CD4-positive, alpha-beta T cell treated with Interleukin-4 for 1 hour (primary cell): ENCODE data around the gene ADK.
"Not testable (repeated sequence)": the region's sequence is repeated elsewhere in the genome, so short reads cannot be mapped to it uniquely, and the experiment has no call there.

Experiments
- DNase-seq, 2 donors: peaks; one replicate each; pipeline ENCODE4 v3.0.0-alpha.2; 2020 to 2022

Gene ADK

DNA sequence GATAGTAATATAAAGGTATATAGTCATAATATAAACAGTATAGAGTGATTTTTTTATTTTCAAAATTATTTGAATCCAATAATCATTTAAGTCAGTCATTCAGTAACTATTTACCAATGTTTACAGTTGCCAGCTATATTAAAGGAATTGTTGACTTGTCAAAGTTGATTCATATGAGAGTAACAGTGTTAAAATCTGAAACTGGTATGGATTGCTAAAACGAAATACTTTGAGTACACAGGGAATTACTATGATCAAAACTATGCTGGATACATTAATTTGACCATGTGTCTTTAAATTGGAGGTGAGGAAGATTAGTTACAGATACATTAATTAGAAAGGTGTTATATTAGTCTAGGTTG, 282.6 kb downstream of the ADK start:
- DNase-seq, result no peak

- DNase-seq, result no peak
Observed at GRCh38 chr10:74433993-74434392, 283.0 kb downstream of the ADK start.

- no peak for DNase-seq
Observed at GRCh38 chr10:74434547-74434946, 283.5 kb downstream of the ADK start.

GRCh38 chr10:74436523-74437170, 285.6 kb downstream of the ADK start:
- DNase-seq, result no peak

- DNase-seq, result no peak
Observed at GRCh38 chr10:74437822-74438221, 286.8 kb downstream of the ADK start.

- DNase-seq, result no peak
Observed at GRCh38 chr10:74439213-74439612, 288.2 kb downstream of the ADK start.

DNA sequence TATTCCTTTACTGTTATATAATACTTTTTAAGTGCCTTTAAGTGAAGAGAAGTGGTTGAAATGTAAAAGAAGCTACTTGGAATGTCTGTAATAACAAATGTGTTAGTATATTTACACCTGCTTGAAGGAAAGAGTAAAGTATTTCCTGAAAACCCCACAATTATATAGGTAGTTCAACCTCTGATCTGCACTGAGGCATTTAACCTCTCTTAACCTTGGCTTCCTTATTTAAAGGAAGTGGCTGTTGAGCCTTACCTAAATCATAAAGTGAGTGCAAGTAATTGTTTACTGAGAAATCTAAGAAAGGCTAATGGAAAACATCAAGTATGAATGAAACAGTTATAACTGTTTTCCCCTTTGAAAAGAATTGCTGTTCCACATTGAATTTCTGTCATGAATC, 294.5 kb downstream of the ADK start:
- peak in 1 of 2 donors; percentile 15 for DNase-seq

DNA sequence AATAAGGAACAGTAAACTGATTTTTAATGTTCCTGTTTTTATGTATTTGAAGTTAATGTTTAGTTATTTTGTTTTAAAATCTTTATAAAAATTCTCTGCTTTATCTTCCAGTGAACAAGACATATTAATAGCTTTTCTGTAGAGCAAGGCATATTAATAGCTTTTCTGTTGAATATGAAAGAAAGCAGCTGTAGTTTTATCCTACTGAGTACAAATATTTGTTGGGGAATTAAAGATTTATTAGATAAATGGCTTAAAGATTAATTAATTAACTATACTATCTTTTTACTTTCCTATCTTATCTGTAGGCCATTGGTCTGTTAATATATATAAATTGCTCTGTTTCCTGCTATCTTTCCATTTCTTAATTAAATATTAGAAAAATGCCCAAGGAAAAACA, 299.6 kb downstream of the ADK start:
- DNase-seq, result no peak

GRCh38 chr10:74451127-74451829, 300.3 kb downstream of the ADK start:
- no peak for DNase-seq

DNA sequence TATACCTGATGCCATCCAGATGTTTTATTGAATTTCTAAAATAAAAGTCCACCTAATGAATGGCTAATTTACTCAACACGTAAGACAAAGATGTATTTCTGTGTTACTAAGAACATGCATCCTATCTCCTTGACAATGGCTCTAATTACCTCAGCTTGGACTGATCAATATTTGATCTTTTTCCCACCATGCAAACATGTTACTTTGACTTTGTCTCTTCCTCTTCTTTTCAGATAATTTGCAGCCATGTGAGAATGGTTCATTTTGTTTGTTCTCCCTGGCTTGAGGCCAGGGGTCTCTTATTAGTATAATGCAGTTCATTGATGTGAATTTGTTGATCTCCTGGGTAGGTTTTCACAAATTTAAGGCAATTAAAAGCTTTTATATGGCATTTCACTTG, 302.1 kb downstream of the ADK start:
- no peak for DNase-seq

DNA sequence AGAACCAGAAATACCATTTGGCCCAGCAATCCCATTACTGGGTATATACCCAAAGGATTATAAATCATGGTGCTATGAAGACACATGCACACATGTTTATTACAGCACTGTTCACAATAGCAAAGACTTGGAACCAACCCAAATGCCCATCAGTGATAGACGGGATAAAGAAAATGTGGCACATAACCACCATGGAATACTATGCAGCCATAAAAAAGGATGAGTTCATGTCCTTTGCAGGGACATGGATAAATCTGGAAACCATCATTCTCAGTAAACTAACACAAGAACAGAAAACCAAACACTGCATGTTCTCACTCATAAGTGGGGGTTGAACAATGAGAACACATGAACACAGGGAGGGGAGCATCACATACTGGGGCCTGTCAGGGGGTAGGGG, 306.5 kb downstream of the ADK start:
- DNase-seq, result not testable (repeated sequence)

DNA sequence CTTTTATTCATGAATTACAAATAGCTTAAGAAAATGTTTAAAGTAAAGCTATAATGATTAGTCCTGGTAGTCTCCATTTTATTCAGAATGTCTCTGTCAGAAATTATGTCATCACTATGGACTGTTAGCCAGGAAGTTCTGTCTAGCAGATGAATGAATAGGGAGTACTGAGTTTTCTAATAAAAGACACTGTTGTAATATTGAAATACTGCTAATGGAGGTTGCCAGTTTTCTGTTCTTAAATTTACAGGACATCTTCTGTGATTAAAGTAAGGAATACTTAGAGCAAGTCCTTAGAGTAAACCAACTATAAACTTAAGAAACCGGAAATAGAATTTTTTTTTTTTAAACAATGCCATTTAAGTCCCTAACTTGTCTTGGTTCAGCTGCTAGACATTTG, 309.8 kb downstream of the ADK start:
- DNase-seq, result no peak

DNA sequence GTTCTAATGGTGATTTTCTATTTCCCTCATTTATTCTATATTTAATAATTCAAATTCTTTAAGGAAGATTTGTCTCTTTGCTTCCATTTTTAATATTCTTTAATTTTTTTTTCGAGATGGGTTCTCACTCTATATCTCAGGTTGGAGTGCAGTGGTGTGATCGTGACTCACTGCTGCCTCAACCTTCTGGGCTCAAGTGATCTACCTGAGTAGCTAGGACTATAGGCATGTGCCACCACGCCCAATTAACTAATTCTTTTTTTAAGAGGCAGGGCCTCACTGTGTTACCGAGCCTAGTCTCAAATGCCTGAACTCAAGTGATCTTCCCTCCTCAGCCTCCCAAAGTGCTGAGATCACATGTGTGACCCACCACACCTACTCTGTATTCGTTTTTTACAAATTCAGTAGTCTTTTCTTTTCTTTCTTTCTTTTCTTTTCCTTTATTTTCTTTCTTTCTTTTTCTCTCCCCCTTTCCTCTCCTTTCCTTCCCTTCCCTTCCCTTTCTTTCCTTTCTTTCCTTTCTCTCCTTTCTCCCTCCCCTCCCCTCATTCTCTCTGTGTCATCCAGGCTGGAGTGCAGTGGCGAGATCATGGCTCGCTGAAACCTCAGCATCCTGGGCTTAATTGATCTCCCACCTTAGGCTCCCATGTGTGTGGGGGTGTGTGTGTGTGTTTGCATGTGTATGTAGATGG, 323.1 kb downstream of the ADK start:
- no peak for DNase-seq

DNA sequence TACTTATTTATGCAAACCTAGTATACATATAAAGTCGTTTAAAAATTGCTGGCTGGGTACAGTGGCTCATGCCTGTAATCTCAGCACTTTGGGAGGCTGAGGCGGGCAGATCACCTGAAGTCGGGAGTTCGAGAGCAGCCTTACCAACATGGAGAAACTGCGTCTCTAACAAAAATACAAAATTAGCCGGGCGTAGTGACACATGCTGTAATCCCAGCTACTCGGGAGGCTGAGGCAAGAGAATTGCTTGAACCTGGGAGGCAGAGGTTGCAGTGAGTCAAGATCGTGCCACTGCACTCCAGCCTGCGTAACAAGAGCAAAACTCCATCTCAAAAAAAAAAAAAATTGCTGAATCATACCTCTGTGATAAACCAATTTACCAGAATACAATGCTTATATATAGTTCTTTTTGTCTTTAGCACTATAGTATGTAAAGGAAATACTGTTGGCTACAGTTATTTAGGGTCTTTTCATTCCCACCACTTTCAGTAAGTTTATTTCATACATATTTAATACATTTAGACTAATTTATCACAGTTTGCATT, 325.2 kb downstream of the ADK start:
- not testable (repeated sequence) for DNase-seq

DNA sequence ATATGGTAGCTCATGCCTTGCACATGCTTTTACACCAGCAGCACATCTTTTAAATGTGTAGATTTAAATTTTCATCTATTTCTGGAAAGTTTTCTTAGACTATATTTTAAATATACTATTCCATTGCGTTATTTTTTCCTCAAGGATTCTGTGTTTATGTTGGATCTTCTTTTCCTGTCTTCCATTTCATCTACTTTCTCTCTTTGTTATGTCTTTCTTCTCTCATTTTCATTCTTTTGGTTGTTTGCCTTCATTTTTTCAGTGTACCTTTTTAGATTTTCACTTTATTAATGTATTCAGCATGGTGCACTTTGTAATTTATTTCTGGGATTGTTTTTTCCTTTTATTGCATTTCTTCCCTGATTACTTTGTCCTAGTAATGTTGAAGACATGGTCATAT, 329.8 kb downstream of the ADK start:
- DNase-seq, result no peak

DNA sequence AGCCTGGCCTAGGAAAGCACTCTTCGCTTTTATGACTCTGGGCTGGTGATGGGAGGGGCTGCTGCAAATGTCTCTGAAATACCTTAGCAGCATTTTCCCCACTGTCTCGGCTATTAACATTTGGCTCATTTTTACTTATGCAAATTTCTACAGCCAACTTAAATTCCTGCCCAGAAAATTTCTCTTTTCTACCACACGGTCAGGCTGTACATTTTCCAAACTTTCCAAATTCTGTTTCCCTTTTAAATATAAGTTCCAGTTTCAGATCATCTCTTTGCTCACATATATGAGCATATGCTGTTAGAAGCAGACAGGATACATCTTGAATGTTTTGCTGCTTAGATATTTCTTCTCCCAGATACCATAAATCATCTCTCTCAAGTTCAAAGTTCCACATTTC, 332.3 kb downstream of the ADK start:
- DNase-seq, result no peak

GRCh38 chr10:74485283-74485682, 334.3 kb downstream of the ADK start:
- no peak for DNase-seq

DNA sequence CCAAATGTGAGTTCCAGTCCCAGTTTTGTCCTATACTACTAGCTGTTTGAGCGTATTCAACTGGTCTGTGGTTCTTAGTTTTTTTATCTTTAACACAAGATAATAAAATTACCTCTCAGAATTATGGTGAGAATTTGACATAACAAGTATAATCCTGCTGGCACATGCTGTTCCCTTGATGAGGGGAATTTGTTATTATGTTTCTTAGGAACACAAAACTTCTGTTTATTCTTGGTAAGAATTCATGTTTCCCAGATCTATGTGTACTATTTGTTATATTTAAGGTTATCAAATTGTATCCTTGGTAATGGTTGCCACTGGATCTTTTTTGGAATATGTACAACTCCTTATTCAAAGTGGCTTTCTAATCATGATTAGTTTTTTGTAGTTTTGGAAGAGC, 335.6 kb downstream of the ADK start:
- no peak for DNase-seq

DNA sequence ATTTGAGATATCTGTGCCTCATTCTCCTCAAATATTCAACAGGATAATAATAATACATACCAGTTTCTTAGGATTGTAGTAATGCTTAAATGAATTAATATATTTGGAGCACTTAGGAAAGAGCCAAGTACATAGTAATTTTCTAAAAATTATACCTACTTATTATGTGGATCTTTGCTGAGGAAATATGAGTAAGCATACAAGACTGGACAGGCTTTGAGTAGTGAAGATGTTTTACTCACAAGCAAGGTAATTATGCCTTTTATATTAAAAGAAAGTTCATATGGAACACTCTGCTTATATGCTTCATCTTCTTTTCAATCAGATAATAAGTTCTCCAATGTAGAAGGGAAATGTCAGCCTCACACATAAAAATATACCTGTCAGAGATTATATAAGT, 337.9 kb downstream of the ADK start:
- DNase-seq, result no peak

DNA sequence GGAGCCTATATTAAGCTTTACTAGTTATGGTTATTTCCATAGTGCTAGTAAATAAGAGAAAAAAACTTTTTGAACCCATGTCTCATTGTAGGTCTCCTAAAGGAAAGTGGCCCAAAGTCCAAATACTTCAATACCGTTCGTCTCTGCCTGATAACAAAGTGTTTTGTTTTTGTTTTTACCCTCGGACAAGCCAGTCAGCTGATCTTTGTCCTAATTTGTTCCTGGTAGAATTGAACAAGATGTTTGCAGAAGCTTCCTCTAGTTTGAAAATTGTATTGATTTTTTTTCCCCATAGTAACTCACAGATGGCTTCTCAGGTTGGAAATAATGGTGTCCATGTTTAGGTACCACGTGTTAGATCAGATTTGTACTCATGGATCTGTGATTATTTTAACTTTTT, 339.5 kb downstream of the ADK start:
- no peak for DNase-seq

- DNase-seq, result no peak
Observed at GRCh38 chr10:74491014-74491413, 340.0 kb downstream of the ADK start.

GRCh38 chr10:74496276-74496675, 345.3 kb downstream of the ADK start:
- not testable (repeated sequence) for DNase-seq

DNA sequence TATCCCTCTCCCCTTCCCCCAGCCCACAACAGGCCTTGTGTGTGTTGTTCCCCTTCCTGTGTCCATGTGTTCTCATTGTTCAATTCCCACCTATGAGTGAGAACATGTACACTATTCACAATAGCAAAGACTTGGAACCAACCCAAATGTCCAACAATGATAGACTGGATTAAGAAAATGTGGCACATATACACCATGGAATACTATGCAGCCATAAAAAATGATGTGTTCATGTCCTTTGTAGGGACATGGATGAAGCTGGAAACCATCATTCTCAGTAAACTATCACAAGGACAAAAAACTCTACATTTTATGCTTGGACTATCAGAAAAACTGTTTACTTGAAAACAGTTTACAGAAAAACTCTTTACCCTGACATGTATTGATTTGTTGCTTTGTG, 347.6 kb downstream of the ADK start:
- not testable (repeated sequence) for DNase-seq
